HEK293 (cell line): ENCODE data around the gene CNEP1R1.
A peak's percentile ranks its signal among the peaks of the same experiment; 100 is the strongest.

Source experiments
- HOXA7 ChIP-seq: sonication (generic); formaldehyde crosslinking; IDR thresholded peaks from 2 replicates; pipeline ENCODE4 v1.8.1; 2022; ENCODE audit warnings: missing genetic modification reagents, borderline replicate concordance
- KLF9 ChIP-seq: fragments of 450-650 bp; formaldehyde crosslinking; IDR thresholded peaks from 2 replicates; pipeline ENCODE4 v1.5.1; 2016; ENCODE audit warnings: missing biosample characterization, missing genetic modification characterization, low read depth
- SP2 ChIP-seq: fragments of 450-650 bp; formaldehyde crosslinking; IDR thresholded peaks from 2 replicates; pipeline ENCODE4 v1.5.1; 2016; ENCODE audit warnings: missing biosample characterization, missing genetic modification characterization
- ZBTB17 ChIP-seq: fragments of 450-650 bp; formaldehyde crosslinking; IDR thresholded peaks from 2 replicates; pipeline ENCODE4 v1.5.1; 2016; ENCODE audit warnings: missing biosample characterization, missing genetic modification characterization
- ZNF132 ChIP-seq: fragments of 450-650 bp; formaldehyde crosslinking; IDR thresholded peaks from 2 replicates; pipeline ENCODE4 v1.5.1; 2017; ENCODE audit warnings: missing biosample characterization, missing genetic modification characterization, borderline replicate concordance
- ZNF2 ChIP-seq: fragments of 450-650 bp; formaldehyde crosslinking; IDR thresholded peaks from 2 replicates; pipeline ENCODE4 v1.5.1; 2016; ENCODE audit warnings: missing biosample characterization, missing genetic modification characterization
- ZNF211 ChIP-seq: fragments of 450-650 bp; formaldehyde crosslinking; IDR thresholded peaks from 2 replicates; pipeline ENCODE4 v1.5.1; 2016; ENCODE audit warnings: low read depth, missing biosample characterization, missing genetic modification characterization
- ZNF223 ChIP-seq: fragments of 450-650 bp; formaldehyde crosslinking; IDR thresholded peaks from 2 replicates; pipeline ENCODE4 v1.5.1; 2016; ENCODE audit warnings: missing biosample characterization, missing genetic modification characterization
- ZNF266 ChIP-seq: fragments of 450-650 bp; formaldehyde crosslinking; IDR thresholded peaks from 2 replicates; pipeline ENCODE4 v1.5.1; 2016; ENCODE audit warnings: missing biosample characterization, missing genetic modification characterization, low read depth
- ZNF341 ChIP-seq: fragments of 450-650 bp; formaldehyde crosslinking; IDR thresholded peaks from 2 replicates; pipeline ENCODE4; 2016; ENCODE audit warnings: low read depth, missing biosample characterization, missing genetic modification characterization
- ZNF48 ChIP-seq: fragments of 450-650 bp; formaldehyde crosslinking; IDR thresholded peaks from 2 replicates; pipeline ENCODE4 v1.5.1; 2016; ENCODE audit warnings: missing biosample characterization, missing genetic modification characterization
- ZNF610 ChIP-seq: fragments of 450-650 bp; formaldehyde crosslinking; IDR thresholded peaks from 2 replicates; pipeline ENCODE4 v1.5.1; 2016; ENCODE audit warnings: missing biosample characterization, missing genetic modification characterization, borderline replicate concordance
- ZNF654 ChIP-seq: fragments of 450-650 bp; formaldehyde crosslinking; IDR thresholded peaks from 2 replicates; pipeline ENCODE4 v1.5.1; 2016; ENCODE audit warnings: low read depth, missing biosample characterization, missing genetic modification characterization
- ZNF677 ChIP-seq: fragments of 450-650 bp; IDR thresholded peaks from 2 replicates; pipeline ENCODE4 v1.5.0; 2018; ENCODE audit warnings: missing biosample characterization, mild to moderate bottlenecking, missing genetic modification characterization, moderate library complexity
- ZNF76 ChIP-seq: fragments of 450-650 bp; formaldehyde crosslinking; IDR thresholded peaks from 2 replicates; pipeline ENCODE4; 2016; ENCODE audit warnings: low read depth, missing biosample characterization, missing genetic modification characterization, borderline replicate concordance
- ZNF791 ChIP-seq: fragments of 450-650 bp; formaldehyde crosslinking; IDR thresholded peaks from 2 replicates; pipeline ENCODE4 v1.5.1; 2016; ENCODE audit warnings: missing biosample characterization, missing genetic modification characterization
- ZNF830 ChIP-seq: fragments of 450-650 bp; IDR thresholded peaks from 2 replicates; pipeline ENCODE4 v1.5.0; 2018; ENCODE audit warnings: missing biosample characterization, missing genetic modification characterization, low read depth, mild to moderate bottlenecking, moderate library complexity
- TF ChIP-seq, protein P1 (sequence below): fragments of 450-650 bp; formaldehyde crosslinking; IDR thresholded peaks from 2 replicates; pipeline ENCODE4 v1.5.1; 2016; ENCODE audit warnings: missing biosample characterization, missing genetic modification characterization
- TF ChIP-seq, protein P2 (sequence below): fragments of 450-650 bp; formaldehyde crosslinking; IDR thresholded peaks from 2 replicates; pipeline ENCODE4 v1.5.1; 2016; ENCODE audit warnings: missing biosample characterization, missing genetic modification characterization
- TF ChIP-seq, protein P3 (sequence below): fragments of 450-650 bp; formaldehyde crosslinking; IDR thresholded peaks from 2 replicates; pipeline ENCODE4 v1.5.1; 2016; ENCODE audit warnings: missing biosample characterization, missing genetic modification characterization
- TF ChIP-seq, protein P4 (sequence below): fragments of 450-650 bp; formaldehyde crosslinking; IDR thresholded peaks from 2 replicates; pipeline ENCODE4 v1.5.1; 2016; ENCODE audit warnings: missing biosample characterization, missing genetic modification characterization
- TF ChIP-seq, protein P5 (sequence below): fragments of 450-650 bp; formaldehyde crosslinking; IDR thresholded peaks from 2 replicates; pipeline ENCODE4 v1.5.1; 2016; ENCODE audit warnings: missing biosample characterization, missing genetic modification characterization
- TF ChIP-seq, protein P6 (sequence below): fragments of 450-650 bp; formaldehyde crosslinking; IDR thresholded peaks from 2 replicates; pipeline ENCODE4 v1.5.1; 2017; ENCODE audit warnings: missing biosample characterization, missing genetic modification characterization
- TF ChIP-seq, protein P7 (sequence below): fragments of 450-650 bp; formaldehyde crosslinking; IDR thresholded peaks from 2 replicates; pipeline ENCODE4 v1.5.1; 2016; ENCODE audit warnings: missing biosample characterization, missing genetic modification characterization, low read depth

The CNEP1R1 gene

DNA sequence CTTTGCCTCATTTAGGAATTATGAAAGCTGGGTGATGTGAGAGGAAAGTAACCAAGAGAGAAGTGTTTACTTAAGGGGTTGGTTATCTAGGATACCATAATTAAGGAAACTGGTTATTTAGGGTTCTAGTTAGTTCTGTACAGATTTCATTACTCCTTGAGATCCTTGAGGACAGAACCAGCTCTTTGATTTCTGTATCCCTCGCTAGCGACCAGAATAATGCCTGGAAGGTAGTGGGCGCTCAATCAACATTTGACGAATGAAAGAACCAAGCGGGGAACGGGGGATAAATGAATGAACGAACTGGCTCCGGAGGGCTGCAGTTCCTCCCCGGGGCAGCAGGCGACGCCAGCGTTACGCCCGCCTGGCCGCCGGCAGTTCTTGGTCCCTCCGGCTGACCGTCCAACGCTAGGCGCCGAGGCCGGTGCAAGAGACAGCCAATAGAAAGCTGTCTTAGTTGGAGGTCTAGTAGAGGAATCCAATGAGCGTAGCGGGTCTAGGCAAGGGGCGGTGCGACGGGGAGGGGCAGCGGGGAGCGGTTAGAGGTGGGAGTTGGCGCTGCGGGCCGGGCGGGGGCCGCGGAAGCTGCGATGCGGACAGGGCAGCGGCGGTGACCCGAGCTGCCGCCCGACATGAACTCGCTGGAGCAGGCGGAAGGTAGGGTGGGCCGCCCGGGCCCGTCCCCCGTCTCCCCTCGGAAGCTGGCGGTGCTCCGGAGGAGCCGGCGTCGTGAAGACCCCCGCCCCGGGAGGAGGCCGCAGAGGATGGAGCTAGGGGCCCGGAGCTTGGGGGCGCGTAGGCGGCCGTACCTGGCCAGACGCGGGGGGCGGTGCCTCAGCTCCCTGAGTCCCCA, at the start of gene CNEP1R1 (continued):
- TF ChIP-seq, protein P1, sequence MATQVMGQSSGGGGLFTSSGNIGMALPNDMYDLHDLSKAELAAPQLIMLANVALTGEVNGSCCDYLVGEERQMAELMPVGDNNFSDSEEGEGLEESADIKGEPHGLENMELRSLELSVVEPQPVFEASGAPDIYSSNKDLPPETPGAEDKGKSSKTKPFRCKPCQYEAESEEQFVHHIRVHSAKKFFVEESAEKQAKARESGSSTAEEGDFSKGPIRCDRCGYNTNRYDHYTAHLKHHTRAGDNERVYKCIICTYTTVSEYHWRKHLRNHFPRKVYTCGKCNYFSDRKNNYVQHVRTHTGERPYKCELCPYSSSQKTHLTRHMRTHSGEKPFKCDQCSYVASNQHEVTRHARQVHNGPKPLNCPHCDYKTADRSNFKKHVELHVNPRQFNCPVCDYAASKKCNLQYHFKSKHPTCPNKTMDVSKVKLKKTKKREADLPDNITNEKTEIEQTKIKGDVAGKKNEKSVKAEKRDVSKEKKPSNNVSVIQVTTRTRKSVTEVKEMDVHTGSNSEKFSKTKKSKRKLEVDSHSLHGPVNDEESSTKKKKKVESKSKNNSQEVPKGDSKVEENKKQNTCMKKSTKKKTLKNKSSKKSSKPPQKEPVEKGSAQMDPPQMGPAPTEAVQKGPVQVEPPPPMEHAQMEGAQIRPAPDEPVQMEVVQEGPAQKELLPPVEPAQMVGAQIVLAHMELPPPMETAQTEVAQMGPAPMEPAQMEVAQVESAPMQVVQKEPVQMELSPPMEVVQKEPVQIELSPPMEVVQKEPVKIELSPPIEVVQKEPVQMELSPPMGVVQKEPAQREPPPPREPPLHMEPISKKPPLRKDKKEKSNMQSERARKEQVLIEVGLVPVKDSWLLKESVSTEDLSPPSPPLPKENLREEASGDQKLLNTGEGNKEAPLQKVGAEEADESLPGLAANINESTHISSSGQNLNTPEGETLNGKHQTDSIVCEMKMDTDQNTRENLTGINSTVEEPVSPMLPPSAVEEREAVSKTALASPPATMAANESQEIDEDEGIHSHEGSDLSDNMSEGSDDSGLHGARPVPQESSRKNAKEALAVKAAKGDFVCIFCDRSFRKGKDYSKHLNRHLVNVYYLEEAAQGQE (tag by site-specific recombination) = no peak
- TF ChIP-seq HOXA7 (CRISPR knock-in tag) (no peak), SP2 (peak; percentile 95), ZNF211 (tag by site-specific recombination) (no peak), ZNF266 (tag by site-specific recombination) (no peak), ZNF76 (tag by site-specific recombination) (no peak; the same call in 1 of the 2 replicates), ZNF223 (no peak), ZNF610 (tag by site-specific recombination) (no peak), ZNF132 (tag by site-specific recombination) (no peak), ZNF654 (tag by site-specific recombination) (peak; percentile 81), KLF9 (tag by site-specific recombination) (peak; percentile 86), ZNF341 (tag by site-specific recombination) (peak; percentile 86), ZNF48 (tag by site-specific recombination) (no peak), ZNF791 (tag by site-specific recombination) (no peak), ZBTB17 (tag by site-specific recombination) (peak; percentile 48; the same call in 1 of the 2 replicates), ZNF677 (tag by site-specific recombination) (no peak), ZNF830 (tag by site-specific recombination) (no peak), ZNF2 (tag by site-specific recombination) (no peak)
- TF ChIP-seq, protein P2, sequence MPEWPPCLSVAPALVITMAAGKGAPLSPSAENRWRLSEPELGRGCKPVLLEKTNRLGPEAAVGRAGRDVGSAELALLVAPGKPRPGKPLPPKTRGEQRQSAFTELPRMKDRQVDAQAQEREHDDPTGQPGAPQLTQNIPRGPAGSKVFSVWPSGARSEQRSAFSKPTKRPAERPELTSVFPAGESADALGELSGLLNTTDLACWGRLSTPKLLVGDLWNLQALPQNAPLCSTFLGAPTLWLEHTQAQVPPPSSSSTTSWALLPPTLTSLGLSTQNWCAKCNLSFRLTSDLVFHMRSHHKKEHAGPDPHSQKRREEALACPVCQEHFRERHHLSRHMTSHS (tag by site-specific recombination) = no peak
- TF ChIP-seq, protein P3, sequence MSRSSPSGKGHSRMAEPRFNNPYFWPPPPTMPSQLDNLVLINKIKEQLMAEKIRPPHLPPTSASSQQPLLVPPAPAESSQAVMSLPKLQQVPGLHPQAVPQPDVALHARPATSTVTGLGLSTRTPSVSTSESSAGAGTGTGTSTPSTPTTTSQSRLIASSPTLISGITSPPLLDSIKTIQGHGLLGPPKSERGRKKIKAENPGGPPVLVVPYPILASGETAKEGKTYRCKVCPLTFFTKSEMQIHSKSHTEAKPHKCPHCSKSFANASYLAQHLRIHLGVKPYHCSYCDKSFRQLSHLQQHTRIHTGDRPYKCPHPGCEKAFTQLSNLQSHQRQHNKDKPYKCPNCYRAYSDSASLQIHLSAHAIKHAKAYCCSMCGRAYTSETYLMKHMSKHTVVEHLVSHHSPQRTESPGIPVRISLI (tag by site-specific recombination) = no peak
- TF ChIP-seq, protein P4, sequence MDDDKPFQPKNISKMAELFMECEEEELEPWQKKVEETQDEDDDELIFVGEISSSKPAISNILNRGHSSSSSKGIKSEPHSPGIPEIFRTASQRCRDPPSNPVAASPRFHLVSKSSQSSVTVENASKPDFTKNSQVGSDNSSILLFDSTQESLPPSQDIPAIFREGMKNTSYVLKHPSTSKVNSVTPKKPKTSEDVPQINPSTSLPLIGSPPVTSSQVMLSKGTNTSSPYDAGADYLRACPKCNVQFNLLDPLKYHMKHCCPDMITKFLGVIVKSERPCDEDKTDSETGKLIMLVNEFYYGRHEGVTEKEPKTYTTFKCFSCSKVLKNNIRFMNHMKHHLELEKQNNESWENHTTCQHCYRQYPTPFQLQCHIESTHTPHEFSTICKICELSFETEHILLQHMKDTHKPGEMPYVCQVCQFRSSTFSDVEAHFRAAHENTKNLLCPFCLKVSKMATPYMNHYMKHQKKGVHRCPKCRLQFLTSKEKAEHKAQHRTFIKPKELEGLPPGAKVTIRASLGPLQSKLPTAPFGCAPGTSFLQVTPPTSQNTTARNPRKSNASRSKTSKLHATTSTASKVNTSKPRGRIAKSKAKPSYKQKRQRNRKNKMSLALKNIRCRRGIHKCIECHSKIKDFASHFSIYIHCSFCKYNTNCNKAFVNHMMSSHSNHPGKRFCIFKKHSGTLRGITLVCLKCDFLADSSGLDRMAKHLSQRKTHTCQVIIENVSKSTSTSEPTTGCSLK (tag by site-specific recombination) = no peak
- TF ChIP-seq, protein P5, sequence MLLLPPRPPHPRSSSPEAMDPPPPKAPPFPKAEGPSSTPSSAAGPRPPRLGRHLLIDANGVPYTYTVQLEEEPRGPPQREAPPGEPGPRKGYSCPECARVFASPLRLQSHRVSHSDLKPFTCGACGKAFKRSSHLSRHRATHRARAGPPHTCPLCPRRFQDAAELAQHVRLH (tag by site-specific recombination) = peak; percentile 48; the same call in 1 of the 2 replicates
- TF ChIP-seq, protein P6, sequence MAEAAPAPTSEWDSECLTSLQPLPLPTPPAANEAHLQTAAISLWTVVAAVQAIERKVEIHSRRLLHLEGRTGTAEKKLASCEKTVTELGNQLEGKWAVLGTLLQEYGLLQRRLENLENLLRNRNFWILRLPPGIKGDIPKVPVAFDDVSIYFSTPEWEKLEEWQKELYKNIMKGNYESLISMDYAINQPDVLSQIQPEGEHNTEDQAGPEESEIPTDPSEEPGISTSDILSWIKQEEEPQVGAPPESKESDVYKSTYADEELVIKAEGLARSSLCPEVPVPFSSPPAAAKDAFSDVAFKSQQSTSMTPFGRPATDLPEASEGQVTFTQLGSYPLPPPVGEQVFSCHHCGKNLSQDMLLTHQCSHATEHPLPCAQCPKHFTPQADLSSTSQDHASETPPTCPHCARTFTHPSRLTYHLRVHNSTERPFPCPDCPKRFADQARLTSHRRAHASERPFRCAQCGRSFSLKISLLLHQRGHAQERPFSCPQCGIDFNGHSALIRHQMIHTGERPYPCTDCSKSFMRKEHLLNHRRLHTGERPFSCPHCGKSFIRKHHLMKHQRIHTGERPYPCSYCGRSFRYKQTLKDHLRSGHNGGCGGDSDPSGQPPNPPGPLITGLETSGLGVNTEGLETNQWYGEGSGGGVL (tag by site-specific recombination) = peak; percentile 44; the same call in 1 of the 2 replicates
- TF ChIP-seq, protein P7, sequence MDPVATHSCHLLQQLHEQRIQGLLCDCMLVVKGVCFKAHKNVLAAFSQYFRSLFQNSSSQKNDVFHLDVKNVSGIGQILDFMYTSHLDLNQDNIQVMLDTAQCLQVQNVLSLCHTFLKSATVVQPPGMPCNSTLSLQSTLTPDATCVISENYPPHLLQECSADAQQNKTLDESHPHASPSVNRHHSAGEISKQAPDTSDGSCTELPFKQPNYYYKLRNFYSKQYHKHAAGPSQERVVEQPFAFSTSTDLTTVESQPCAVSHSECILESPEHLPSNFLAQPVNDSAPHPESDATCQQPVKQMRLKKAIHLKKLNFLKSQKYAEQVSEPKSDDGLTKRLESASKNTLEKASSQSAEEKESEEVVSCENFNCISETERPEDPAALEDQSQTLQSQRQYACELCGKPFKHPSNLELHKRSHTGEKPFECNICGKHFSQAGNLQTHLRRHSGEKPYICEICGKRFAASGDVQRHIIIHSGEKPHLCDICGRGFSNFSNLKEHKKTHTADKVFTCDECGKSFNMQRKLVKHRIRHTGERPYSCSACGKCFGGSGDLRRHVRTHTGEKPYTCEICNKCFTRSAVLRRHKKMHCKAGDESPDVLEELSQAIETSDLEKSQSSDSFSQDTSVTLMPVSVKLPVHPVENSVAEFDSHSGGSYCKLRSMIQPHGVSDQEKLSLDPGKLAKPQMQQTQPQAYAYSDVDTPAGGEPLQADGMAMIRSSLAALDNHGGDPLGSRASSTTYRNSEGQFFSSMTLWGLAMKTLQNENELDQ (tag by site-specific recombination) = no peak
